GM19239 (cell line): Measurements from ENCODE around the gene OR10G3.
"Not testable (repeated sequence)": the region's sequence is repeated elsewhere in the genome, so short reads cannot be mapped to it uniquely, and the experiment has no call there.

Source experiments
- DNase-seq: peaks from one replicate; pipeline ENCODE4 v3.0.0; 2011; ENCODE audit warnings: low spot score; ENCODE audit not compliant: insufficient read length
- FAIRE-seq: peaks from 2 replicates; lab custom pipeline; 2011; peaks lifted over from hg19 to GRCh38; lab: Jason Lieb, UNC

Gene OR10G3

GRCh38 chr14:21579976-21580375 is at the start of gene OR10G3:
Gene OR10G3, minus strand, starts transcription at chr14:21580076. Its CDS starts 9,332 bp downstream, at chr14:21570744.
- DNase-seq (no peak), FAIRE-seq (no peak)

DNA sequence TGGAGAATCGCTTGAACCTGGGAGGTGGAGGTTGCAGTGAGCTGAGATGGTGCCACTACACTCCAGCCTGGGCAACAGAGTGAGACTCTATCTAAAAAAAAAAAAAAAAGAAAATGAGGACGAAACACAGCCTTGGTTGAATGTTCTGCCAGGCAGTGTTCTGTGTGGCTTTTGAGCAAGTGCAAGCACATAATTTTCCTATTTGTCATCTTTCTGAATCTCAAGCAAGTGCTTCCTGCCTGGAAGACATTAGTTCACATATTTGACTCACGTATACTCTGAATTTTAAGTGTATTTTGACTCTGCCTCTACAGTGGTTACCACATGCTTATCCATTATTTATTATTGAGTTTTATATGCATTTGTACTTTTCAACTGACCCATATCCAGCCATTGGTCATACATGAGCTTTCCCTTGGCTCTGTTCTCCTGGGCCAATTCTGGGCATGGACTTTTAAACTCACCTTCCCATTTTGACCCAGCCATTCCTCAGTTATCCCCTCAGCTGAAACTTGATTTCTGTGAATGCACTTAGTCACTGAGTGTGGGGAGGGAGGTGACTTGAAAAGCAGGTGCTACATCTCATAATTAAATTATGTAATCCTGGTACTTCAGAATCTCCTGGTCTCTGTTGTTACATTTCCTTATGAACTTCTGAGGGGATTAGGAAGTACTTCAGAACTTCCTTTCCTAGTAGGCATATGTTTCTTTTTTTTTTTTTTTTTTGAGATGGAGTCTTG is 46.8 kb upstream of the OR10G3 start:
- no peak for DNase-seq
- no peak for FAIRE-seq

DNA sequence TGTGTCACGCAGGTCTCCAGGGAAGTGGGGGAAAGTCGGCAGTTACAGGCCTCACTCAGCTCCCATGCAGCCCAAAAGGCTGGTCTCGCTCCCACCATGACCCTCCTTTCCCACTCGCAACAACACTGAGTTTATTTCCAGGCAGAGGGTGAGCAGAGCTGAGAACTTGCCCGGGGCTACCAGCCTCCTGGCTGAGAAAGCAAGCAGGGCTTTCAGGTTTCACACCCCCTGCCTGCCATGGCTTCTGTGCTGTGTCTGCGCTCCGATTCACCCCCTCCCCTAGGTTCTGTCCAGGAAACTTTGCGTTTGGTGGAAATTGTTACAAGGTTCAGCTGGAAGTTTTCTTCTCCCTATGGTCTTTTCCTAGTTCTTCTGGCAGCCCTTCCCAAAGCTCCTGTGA is 37.7 kb upstream of the OR10G3 start:
- FAIRE-seq = no peak
- DNase-seq = no peak

DNA sequence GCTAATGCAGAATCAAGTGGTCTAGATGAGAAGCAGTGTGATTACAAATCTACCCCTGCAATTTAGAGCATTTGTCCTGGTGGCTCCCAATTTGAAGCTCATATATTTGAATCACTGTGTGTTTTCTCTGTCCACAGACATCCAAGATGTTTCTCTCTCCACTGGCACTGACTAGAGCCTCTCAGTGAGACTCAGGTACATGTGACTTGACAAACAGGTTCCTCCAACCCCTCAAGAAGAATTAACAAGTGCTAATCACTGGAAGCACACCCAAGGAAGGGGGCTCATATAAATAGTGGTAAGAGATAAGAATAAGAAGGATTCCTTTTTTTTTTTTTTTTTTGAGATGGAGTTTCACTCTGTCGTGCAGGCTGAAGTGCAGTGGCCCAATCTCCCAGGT is 34.4 kb upstream of the OR10G3 start:
- no peak for FAIRE-seq

DNA sequence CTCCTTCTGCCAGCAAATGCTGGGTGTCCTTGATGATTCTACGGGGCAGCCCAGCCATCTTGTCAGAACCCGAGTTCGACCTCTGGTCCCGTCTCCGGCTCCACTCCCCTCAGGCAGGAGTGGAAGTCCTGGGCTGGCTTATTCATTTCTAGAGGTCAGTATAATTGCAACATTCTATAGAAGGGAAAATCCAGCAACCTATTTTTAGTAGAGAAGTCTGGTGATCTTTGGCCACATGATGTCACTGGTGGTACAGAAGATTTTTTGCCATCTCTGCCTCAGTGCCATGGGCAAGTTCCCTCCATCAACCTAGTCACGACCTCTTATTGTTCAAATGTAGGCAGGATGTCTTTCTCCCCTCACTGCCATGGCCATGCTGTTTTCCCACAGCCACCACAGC is 32.4 kb upstream of the OR10G3 start:
- no peak for DNase-seq
- no peak for FAIRE-seq

More for the DNA sequence above, 34.4 kb upstream of the OR10G3 start:
- DNase-seq = no peak

- not testable (repeated sequence) for DNase-seq, FAIRE-seq
Measured at GRCh38 chr14:21602181-21602580, 22.3 kb upstream of the OR10G3 start.

- no peak for FAIRE-seq
- no peak for DNase-seq
Measured at GRCh38 chr14:21589317-21589716, 9.4 kb upstream of the OR10G3 start.

- no peak for FAIRE-seq
- no peak for DNase-seq
Measured at GRCh38 chr14:21575661-21576060, 4.2 kb downstream of the OR10G3 start.

GRCh38 chr14:21572604-21573003 is 7.3 kb downstream of the OR10G3 start:
- no peak for FAIRE-seq

DNA sequence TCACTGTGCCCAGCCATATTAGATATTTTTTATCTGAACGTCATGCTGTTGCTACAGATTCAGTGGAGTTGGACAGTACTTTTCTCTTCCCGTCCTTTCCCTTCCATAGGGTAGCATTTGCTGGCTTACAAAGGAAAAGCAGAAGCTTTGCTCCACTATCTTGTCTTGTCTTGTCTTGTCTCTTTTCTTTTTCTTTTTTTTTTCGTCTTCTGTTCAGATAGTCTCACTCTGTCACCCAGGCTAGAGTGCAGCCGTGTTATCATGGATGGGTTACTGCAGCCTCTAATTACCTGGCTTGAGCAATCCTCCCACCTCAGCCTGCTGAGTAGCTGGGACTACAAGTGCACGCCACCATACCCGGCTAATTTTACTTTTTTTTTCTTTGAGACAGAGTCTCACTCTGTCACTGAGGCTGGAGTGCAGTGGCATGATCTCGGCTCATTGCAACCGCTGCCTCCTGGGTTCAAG is 21.1 kb downstream of the OR10G3 start:
- FAIRE-seq = no peak

More at GRCh38 chr14:21572604-21573003, 7.3 kb downstream of the OR10G3 start:
- no peak for DNase-seq

DNA sequence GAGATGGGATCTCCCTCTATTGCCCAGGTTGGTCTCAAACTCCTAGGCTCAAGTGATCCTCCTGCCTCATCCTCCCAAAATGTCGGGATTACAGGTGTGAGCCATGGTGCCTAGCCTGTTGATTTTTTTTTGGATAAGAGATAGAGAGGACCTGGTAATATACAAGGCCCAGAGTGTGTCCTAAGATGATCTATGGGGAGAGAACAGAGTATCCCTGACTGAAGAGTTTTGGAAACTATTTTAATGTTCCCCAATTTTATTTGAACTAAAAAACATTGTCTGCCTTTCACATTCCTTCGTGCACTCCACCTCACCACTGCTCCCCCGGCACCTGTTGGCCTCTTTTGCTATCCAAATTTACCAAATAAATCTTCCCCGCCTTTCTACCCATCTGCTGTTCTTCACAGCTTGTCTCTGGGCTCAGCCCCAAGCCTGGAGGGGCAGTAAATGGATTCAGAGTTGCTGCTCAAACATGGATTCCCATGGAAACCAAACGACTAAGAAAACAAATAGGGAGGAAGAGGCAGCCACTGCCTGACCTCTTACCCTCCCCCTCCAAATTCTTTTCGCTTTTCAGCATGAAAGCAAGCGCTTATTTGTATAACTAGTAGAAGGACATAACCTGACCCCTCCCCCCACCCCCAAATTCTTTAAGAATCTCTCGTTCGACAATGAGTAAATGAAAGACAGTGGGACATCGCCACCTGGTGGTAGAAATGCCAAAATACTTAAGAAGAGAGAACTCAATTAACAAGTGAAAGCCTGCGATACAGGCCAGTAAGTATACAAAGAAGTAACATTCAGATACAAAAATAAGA is 22.6 kb downstream of the OR10G3 start:
- peak; percentile 33 for DNase-seq
- peak; percentile 76 for FAIRE-seq

More for the DNA sequence above, 21.1 kb downstream of the OR10G3 start:
- DNase-seq = no peak

DNA sequence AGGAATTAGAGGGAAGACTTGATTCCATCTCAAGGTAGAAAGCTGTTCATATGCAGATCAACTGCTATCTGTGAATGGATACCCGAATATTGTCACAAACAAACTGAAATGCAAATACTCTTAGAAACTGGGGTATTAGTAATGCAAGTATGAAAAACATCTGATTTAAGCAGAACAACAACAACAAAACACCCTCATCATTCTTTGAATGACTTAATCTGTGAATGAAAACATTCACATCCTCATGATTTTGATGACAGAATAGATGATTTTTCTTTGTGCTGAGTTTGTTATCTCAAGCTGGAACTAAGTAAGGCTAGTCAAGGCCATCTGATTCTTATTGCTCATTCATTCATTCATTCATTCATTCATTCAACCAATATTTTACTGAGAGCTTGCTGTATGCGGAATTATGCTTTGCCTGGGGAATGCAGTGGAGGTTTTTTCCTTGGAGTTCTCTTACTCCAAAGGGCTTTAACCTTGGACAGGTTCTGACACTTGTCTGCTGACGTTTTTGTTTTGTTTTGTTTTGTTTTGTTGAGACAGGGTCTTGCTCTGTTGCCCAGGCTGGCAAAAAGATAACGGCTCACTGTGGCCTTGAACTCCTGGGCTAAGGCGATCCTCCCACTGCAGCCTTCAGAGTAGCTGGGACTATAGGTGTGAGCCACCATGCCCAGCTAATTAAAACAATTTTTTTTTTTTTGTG is 23.3 kb downstream of the OR10G3 start:
- FAIRE-seq (no peak), DNase-seq (no peak)

GRCh38 chr14:21553266-21553665 is 26.6 kb downstream of the OR10G3 start:
- FAIRE-seq (no peak), DNase-seq (no peak)

DNA sequence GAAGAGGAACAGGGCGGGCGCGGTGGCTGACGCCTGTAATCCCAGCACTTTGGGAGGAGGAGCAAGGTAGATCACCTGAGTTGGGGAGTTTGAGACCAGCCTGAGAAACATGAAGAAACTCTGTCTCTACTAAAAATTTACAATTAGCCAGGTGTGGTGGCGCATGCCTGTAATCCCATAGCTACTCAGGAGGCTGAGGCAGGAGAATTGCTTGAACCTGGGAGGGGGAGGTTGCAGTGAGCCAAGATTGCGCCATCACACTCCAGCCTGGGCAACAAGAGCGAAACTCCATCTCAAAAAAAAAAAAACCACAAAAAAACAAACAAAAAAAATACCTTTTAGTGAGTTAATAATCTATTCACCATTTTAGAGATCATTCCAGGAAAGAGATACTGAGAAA is 35.3 kb downstream of the OR10G3 start:
- FAIRE-seq, DNase-seq: not testable (repeated sequence)

DNA sequence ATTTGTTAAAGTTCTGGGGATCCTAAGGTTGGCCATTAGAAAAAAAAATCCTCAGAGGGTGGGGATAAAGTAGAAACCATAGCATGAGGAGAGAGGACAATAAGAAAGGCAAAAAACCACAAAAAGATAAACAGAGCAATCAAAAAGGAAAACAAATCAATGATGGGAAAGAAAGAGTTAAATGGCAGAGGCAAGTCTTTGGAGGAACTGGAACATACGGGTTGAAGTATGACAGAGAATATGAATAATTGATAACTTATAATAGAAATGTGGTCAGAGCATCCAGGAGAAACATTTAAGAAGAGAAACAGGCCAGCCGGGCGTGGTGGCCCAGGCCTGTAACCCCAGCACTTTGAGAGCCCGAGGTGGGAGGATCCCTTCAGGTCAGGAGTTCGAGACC is 35.9 kb downstream of the OR10G3 start:
- FAIRE-seq (no peak), DNase-seq (no peak)

- DNase-seq (no peak), FAIRE-seq (no peak)
Measured at GRCh38 chr14:21543521-21543960, 36.3 kb downstream of the OR10G3 start.

GRCh38 chr14:21541413-21542074 is 38.3 kb downstream of the OR10G3 start:
- FAIRE-seq (no peak), DNase-seq (no peak)

DNA sequence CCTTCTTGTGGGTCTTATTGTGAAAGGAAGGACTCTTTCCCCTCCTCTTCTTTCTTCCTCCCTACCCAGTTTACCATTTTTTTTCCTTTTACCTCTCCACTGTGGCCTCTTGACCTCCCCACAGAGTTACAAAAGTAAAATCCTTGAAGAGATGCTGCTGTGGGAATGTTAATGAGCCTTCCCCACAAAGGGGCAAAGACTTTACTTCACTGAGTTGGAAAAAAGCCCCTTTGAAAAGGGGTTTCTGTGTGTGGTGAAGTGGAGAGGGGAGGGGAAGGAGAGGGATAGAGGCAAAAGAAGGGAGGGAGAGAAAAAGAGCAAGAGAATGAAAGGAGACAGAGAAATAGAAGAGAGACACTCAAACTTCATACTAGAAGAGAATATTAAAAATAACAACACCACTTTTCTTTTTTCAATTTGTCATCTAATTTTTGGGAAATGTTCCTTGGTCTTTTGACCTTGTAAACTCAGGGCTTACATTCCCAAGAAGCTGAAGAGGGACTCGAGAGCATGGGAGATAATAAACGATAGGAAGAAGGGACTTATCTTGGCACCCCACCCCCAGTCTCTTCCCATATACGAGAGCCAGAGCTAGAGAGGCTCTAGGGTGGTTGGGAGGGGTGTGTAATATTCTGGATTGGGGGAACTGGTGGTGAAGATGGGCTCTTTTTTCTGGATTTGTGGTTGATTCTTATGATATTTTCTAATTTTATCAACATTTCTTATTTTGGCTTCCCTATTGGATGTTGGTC is 40.5 kb downstream of the OR10G3 start:
- DNase-seq = no peak
- no peak for FAIRE-seq

GRCh38 chr14:21537090-21537424 is 42.8 kb downstream of the OR10G3 start:
- FAIRE-seq (no peak), DNase-seq (no peak)
